SKM-1 treated with dmso at 0.1 percent for 144 hours (cell line): ENCODE results near the gene PDHX.

Experiments
- DNase-seq: peaks from one replicate; lab custom pipeline; 2025; ENCODE audit not compliant: unreplicated experiment; lab: John Stamatoyannopoulos, UW

PDHX gene

DNA sequence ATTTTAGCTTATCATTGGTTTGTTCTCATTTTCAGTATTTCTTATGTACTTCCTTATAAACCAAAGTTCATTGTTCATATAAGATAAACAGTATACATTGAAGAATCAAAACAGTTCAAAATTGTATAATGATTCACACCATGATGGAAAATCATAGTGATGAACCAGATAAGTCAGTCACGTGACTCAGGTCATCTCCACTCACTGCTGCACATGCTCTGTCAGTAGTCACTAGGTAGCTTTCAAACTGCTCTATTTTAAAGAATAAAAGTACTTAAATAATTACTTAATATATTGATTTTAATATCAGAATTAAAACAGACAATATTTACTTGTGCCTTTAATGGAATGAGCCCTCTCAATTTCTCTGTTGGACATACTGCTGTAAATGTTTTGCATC lies 37.5 kb downstream of the PDHX start:
- DNase-seq: no peak

DNA sequence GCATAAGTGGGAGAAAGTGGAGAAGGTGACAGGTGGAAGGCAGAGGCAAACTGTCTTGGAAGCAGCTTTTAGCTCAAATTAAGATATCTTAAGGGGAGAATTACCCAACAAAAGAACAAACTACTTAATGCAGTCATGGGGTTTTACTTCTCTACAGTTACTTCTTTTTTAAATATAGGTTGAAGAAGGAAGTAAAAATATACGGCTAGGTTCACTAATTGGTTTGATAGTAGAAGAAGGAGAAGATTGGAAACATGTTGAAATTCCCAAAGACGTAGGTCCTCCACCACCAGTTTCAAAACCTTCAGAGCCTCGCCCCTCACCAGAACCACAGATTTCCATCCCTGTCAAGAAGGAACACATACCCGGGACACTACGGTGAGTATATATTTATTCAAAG lies 40.8 kb downstream of the PDHX start:
- DNase-seq: no peak

DNA sequence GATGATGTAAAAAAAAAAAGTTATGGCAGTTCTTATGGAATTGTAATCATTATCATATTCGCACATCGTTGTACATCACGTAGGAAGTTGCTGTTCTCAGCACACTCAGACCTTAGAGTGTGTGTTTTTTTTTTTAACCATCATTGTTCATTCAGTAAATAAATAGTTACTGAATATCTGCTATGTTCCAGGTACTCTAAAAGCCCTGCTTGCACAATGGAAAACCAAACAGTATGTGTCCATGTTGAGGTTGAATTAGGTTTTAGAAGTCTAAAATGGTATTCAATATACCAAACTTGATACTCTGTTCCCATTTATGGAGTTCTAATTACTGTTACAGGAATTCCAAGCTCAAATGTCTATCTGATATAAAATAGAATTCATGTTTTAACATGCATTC lies 41.2 kb downstream of the PDHX start:
- no peak for DNase-seq

DNA sequence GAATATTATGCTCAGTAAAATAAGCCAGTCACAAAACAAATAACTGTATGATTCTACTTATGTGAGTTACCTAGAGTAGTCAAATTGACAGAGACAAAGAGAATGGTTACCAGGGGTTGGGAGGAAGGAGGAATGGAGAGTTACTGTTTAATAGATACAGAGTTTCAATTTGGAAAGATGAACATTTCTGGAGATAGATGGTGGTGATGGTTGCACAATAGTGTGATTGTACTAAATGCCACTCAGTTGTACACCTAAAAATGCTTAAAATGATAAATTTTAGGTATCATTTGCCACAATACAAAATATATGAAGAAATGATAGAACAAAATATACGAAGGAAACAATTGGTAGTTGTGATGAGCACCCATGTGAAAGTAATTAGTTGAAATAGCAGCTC lies 43.4 kb downstream of the PDHX start:
- no peak for DNase-seq

DNA sequence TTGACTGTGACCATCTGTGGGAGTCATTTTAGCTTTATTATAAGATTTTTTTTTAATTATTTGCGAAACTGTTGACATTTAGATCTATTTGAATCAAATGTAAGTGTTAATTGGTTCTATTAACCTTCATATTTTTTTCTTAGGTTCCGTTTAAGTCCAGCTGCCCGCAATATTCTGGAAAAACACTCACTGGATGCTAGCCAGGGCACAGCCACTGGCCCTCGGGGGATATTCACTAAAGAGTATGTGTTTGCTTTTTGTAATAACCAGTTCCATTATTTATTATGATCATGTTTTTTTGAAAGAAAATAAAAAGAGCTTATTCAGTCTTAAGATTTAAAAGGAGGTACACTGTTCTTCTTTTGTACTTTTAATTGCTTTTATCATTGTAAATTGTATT lies 43.9 kb downstream of the PDHX start:
- DNase-seq: no peak

DNA sequence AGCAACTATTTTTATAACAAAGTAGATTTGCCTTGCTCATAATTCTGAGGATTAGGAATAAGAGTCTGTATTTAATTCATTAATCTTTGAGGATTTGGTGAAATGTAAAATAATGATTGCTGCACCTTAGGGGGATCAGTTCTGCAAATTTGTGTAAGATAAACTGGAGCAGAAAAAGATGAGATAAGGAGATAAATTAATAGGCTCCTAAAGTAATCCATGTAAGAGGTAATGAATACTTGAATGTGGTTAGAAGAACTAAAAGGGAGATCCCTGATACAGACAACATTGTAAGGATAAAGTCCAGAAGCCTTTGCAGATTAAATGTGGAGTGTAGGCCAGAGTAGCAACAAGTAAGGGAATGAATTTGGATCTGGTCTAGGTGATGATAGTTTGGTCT lies 45.6 kb downstream of the PDHX start:
- no peak for DNase-seq

DNA sequence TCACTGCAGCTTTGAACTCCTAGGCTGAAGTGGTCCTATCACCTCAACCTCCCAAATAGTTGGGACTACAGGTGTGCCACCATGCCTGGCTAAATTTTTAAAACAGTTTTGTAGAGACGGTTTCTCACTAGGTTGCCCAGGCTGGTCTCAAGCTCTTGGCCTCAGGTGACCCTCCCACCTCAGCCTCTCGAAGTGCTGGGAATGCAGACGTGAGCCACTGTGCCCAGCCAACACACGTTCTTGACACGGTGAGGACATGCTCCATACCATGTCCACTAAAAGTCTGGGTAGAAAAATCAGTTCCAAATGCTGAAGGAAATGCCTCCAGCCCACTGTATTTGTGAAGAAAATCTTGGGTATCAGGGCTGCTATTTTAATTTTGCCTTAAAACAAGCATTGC lies 46.9 kb downstream of the PDHX start:
- no peak for DNase-seq

DNA sequence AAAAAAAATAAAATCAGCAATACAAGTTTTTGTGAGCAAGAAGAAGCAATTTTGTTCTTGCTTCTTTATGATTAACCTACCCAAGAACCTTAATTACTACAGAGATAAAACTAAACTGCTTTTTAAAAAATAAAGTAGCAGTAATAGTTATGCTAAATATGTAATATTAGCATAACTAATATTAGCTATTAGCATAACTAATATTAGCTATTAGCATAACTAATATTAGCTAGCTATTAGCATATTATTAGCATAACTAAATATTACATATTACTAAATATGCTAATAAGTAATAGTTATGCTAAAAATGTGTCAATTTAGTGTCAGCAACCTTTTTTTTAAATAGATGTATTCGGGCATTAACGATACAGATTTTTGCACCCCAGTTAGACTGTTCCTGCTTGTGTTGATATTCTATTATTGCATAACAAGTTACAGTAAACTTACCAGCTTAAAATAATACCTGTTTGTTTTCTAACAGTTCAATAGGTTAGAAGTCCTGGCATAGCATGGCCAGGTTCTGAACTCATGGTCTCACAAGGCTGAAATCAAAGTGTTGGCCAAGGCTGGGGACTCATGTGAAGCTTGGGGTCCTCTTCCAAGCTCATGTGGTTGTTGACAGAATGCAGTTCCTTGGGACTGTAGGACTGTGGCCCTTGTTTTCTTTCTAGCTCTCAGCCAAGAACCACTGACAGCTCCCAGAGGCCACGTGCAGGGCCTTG lies 48.4 kb downstream of the PDHX start:
- no peak for DNase-seq

DNA sequence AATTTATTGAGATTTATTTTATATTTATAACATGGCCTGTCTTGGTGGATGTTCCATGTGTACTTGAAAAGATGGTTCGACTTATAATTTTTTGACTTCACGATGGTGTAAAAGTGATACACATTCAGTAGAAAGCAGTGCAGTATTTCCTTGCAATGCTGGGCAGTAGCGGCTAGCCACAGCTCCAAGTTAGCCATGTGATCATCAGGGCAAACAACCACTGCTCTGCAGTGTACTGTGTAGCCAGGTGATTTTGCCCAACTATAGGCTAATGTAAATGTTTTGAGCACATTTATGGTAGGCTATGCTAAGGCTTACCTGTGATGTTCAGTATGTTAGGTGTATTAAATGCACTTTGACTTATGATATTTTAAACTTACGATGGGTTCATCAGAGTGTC lies 52.4 kb downstream of the PDHX start:
- DNase-seq: no peak

DNA sequence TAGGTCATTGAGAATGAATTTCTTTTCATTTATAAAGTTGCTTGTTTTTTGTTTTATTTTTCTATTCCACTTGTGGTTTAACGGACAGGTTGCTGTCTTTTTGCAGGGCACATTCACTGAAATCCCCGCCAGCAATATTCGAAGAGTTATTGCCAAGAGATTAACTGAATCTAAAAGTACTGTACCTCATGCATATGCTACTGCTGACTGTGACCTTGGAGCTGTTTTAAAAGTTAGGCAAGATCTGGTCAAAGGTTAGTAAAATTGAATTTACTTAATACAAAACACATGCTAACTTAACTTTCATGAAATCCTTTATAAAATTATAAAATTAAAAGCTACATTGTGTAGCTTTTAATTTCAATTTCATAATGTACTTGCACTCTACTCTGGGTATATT lies 53.6 kb downstream of the PDHX start:
- no peak for DNase-seq

DNA sequence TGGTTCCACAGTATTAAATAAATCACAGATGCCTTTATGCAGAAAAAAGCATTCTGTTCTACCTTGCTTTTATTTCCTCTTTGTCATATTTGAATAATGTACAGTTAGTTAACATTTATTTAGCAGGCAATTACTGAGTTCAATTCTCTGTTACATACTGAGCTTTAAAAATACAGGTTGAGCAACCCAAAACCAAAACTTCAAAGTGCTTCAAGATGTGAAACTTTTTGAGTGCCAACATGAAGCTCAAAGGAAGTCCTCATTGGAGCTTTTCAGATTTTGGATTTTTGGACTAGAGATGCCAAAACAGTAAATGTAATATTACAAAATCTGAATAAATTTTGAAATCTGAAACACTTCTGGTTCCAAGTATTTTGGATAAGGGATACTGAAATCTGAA lies 54.1 kb downstream of the PDHX start:
- DNase-seq: no peak

DNA sequence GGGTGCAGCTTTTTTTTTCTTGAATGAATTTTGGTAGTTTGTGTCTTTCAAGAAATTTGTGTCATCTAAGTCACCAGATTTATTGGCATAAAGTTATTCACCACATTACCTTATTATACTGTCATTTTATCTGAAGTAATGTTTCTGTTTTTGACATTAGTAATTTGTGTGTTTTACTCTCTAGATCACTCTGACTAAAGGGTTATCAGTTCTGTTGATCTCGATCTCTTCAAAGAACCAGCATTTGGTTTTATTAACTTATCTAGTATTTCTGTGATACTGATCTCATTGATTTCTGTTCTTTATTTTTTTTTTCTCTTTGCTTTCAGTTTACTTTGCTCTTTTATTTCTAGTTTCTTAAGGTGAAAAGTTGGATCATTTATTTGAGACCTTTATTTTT lies 55.5 kb downstream of the PDHX start:
- DNase-seq: no peak

DNA sequence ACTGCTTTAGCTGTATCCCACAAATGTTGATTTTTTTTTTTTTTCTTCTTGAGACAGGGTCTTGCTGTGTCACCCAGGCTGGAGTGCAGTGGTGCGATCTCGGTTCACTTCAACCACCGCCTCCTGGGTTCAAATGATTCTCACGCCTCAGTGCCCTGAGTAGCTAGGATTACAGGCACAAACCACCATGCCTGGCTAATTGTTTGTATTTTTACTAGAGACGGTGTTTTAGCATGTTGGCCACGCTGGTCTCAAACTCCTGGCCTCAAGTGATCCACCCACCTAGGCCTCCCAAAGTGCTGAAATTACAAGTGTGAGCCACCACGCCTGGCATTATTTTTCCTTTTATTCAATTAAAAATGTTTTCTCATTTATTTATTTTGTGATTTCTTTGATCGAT lies 55.9 kb downstream of the PDHX start:
- DNase-seq: no peak

DNA sequence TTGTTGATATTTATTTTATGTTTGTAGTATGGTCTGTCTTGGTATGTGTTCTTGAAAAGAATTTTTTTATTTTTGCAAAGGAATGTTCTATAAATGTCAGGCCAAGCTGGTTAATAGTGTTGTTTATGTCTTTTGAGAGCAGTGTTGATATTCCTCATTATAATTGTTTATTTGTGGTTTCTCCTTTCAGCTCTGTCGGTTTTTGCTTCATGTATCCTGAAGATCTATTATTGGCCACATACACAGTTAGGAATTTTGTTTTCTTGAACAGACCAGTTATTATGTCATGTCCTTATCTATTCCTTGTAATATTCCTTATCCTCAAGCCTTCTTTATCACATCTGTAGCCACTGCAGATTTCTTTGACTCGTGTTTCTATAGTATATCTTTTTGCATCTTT lies 56.5 kb downstream of the PDHX start:
- DNase-seq: no peak

DNA sequence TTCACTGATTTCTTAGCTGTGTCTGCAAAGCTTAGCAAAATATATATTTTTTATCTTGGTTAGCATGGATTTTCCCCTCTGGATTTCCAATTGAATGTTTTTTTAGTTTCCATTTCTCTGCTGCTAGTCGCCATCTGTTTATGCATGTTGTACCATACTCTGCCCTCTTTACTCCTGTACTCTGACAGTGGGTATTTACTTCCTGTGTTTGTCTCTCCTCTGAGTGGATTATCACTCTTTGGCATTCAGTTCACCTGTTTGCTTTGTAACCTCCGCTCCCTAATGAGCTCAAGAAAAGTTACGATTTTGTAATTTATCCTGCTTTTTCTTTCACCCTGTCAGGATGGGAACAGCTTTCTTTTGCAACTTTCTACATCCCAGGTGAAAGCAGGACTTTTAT lies 59.1 kb downstream of the PDHX start:
- DNase-seq: no peak

DNA sequence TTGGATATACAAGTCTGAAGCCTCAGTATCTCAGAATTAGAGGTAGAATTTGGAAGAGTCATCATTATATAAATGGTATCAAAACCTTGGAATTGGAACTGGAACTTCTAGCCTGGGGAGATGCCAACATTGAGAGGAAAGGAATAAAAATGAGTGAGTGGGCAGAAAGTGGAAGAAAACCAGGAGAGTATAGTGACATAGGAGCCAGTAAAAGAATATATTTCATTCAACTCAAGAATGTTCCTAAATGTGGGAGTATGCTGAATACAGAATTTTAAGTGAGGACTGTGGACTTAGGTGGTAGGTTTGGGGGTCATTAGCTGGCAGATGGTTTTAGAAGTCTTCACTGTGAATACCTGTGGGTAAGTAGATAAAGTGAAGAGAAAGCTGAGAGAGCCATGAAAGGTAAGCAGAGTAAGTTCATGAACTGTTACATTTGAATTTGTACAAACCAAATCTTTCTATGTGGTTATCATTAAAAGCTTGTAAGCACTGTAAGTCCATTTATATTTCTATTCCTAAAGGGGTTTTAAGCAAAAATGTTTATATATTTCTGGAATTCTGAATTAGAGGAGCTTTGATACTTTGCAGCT lies 60.2 kb downstream of the PDHX start:
- no peak for DNase-seq

DNA sequence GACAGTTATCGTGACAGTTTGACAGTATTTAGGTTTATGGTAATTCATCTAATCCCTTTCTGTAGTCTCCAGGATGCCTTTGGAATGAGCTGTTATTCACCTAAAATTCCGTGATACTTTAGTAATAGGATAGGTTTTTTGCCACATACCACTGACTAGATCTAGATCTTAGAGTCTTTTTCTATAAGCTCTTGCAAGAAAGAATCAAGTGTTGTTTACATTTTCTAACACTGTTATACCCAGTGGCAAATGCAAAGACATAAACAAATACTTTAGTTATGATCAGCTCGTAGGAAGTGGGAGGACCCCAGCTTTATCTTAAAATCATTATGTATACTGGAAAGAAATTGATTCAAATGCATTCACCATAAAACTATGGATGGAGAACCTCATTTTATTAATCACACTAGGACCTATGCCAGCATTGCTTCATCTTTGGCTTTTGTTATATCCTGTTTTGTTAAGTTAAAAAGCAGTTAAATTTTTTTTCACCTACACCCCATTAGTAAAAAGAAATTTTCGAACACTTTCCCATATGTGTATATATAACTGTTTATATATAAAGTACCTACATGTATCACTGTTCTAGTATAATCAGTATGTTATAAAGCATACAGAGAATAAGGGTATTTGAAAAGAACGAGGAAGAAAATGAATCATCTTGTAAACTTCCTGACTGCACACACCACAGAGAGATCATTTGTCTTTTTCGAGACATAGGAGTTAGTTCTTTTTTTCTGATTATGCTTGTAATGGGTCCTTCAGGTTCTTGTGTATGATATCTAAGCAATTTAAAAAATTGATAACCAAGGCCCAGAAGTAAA lies 60.9 kb downstream of the PDHX start:
- no peak for DNase-seq

DNA sequence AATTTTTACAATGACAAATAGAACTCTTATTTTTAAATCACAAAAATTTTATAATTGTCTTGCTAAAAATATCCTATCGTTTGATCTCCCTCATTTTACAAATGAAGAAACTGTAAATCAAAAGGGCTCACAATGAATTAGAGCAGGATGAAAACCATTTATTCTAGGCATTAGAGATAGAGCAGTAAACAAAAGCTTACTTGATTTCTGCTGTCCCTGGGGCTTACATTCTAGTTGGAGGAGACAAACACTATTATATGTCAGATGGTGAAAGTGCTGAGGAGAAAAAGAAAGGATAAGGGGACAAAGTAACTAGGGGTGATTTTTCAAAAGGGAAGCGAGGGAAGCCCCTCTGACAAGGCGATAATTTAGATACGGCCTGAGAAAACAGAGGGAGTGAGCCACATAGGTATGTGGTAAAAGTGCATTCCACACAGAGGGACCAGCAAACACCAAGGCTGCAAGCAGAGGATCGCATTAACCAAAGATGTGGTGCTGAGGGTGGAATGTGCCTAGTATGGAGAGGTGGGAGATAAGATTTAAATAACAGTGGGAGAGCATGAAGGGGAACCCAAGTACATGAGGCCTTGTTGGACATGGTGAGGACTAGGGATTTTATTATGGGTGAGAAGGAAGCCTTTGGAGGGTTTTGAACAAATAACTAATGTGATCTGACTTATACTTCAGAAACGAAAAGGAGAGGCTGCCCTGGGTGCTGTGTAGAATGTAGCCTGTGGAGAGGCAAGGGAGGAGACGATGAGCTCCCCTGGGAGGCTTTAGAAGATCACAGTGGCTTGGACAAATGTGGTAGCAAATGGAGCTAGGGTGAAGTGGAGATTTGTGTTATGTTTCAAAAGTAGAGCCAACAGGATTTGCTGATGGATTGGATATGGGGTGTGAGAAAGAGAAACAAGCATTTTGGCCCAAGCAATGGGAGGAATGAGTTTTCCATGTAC lies 62.1 kb downstream of the PDHX start:
- no peak for DNase-seq

DNA sequence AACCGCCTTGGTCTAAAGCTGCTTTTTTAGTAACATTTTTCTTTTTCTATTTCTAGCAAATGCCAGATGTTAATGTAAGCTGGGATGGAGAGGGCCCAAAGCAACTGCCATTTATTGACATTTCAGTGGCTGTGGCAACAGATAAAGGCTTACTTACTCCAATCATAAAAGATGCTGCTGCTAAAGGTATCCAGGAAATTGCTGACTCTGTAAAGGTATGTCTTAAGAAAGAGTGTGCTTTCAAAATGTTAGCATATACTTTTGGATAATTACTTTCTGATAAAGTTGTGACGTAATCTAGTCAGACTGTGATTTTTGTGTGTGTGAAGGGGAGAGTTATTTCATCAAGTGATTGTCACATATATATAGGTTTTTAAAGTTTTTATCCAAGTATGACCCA lies 68.1 kb downstream of the PDHX start:
- DNase-seq: no peak

DNA sequence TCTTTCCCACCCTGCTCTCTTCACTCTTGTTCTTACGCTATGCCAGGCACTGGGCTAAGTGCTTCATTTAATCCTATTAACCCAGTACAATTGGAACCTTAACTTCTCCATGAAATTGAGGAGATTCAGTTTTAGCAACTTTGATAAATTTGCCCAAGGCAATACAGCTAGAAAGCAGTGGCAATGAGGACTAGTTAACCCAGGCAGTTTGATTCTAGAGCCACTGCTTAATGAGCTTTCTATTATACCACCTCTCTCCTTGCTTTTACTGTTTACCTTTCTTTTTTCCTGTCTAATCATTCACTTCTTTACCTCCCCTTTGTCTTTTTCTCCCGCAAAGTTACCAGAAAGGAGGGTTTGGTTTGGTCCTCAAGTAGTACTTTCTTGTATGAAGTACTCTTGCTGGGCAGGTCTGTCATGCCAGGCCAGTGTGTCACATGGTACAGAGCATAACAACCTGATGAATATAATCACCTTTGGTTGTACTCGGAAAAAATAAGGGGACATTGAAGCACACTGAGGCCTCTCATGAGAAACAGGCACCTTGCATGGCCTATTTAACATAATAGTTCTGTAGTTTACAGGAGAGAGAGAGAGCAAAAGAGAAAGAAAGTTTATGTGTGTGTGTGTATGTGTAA lies 70.6 kb downstream of the PDHX start:
- no peak for DNase-seq

DNA sequence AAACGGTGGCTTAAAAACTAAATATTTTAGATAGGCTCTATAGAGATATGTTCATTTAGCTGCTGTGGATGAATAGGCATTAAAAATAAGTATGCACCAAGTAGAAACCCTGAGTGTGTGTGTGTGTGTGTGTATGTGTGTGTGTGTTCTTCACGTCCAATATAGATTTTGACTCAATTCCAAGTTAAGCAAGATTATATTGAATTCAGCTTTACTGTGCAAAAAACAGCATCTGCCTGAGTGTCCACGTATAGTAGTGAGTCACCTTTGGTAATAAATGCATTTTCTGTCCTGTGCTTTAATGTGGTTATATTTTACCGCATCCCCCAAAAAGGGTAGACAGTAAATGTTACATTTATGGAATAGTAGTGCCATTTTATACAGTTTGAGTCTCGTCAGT lies 71.2 kb downstream of the PDHX start:
- no peak for DNase-seq
